HepG2 (cell line): ENCODE results near the gene MAP4K3. TPM values are rescaled to one million over a fixed set of nuclear protein-coding genes. Genes with fewer than 3 reads are reported as not detected.
A peak's percentile ranks its signal among the peaks of the same experiment; 100 is the strongest.

Source experiments
- ARNTL ChIP-seq: sonication (generic); formaldehyde crosslinking; IDR thresholded peaks from 2 replicates; pipeline ENCODE4 v1.4.0; 2020; ENCODE audit warnings: mild to moderate bottlenecking, missing genetic modification reagents
- CEBPB ChIP-seq: IDR thresholded peaks from 2 replicates; pipeline ENCODE4 v1.6.1; 2011; ENCODE audit warnings: low read depth, low read length, improper control_type of control experiment, borderline replicate concordance
- ELF4 ChIP-seq: sonication (generic); formaldehyde crosslinking; IDR thresholded peaks from 2 replicates; pipeline ENCODE4 v1.5.0; 2020; ENCODE audit warnings: missing genetic modification reagents, mild to moderate bottlenecking, moderate library complexity, borderline replicate concordance
- MEF2D ChIP-seq: sonication (generic); formaldehyde crosslinking; IDR thresholded peaks from 2 replicates; pipeline ENCODE4 v1.5.1; 2020; ENCODE audit warnings: mild to moderate bottlenecking, missing genetic modification reagents
- PLSCR1 ChIP-seq: sonication (generic); formaldehyde crosslinking; IDR thresholded peaks from 2 replicates; pipeline ENCODE4 v1.5.0; 2020; ENCODE audit warnings: missing genetic modification reagents, mild to moderate bottlenecking, borderline replicate concordance
- RARA ChIP-seq: IDR thresholded peaks from 2 replicates; pipeline ENCODE4 v1.6.1; 2016; ENCODE audit warnings: missing genetic modification reagents, missing compliant biosample characterization
- REST ChIP-seq, 2 experiments: IDR thresholded peaks; 2 replicates each; pipeline ENCODE4 v1.6.1; 2011 to 2012; ENCODE audit warnings: low read length in 2 of 2, borderline replicate concordance in 1 of 2, low read depth in 1 of 2, mild to moderate bottlenecking in 1 of 2, moderate library complexity in 1 of 2
- SNAPC2 ChIP-seq: sonication (generic); formaldehyde crosslinking; IDR thresholded peaks from 2 replicates; pipeline ENCODE4 v1.8.1; 2022; ENCODE audit warnings: mild to moderate bottlenecking, missing genetic modification reagents
- TBP ChIP-seq: sonication (generic); formaldehyde crosslinking; IDR thresholded peaks from 2 replicates; pipeline ENCODE4 v1.5.0; 2020; ENCODE audit warnings: missing genetic modification reagents
- ZMYM4 ChIP-seq: sonication (generic); formaldehyde crosslinking; IDR thresholded peaks from 2 replicates; pipeline ENCODE4 v1.8.1; 2023; ENCODE audit warnings: mild to moderate bottlenecking, missing genetic modification reagents
- polyA plus RNA-seq, 8 experiments: library from polyadenylated mRNA; depleted of rRNA in 3 of 8; stranded (reverse) in 7 of 8; unstranded in 1 of 8; fragments of >200 nt; fragmentation: Illumina TruSeq in 4 of 8; extraction: Trizol in 4 of 8; gene quantifications; 2 replicates each; pipeline versions ENCODE4 v1.2.1 to v1.2.3, GENCODE V29; 2011 to 2016; ENCODE audit warnings: low read depth in 4 of 8, missing spikeins in 1 of 8, mixed read lengths in 1 of 8; ENCODE audit not compliant: insufficient read depth in 1 of 8
- total RNA-seq, 5 experiments: library from RNA; depleted of rRNA; stranded (reverse); fragments of >200 nt; fragmentation: Illumina TruSeq; extraction: Trizol; gene quantifications; 2 replicates each; pipeline ENCODE4 v1.2.3, GENCODE V29; 2016; ENCODE audit warnings: low read depth in 1 of 5
- TF ChIP-seq, protein P1 (sequence below): sonication (generic); formaldehyde crosslinking; IDR thresholded peaks from one replicate; pipeline ENCODE4 v1.5.1; 2020; ENCODE audit warnings: mild to moderate bottlenecking, missing genetic modification reagents; ENCODE audit errors: not compliant biosample characterization
- TF ChIP-seq, protein P2 (sequence below): sonication (generic); formaldehyde crosslinking; IDR thresholded peaks from 2 replicates; pipeline ENCODE4 v1.5.0; 2020; ENCODE audit warnings: missing genetic modification reagents

The MAP4K3 gene
- total and polyA plus RNA-seq, 2 of the 13 experiments (the other 11 are each of a cell fraction or from before 2014, with no cell fraction given) = 45.9 to 53.2 TPM

DNA sequence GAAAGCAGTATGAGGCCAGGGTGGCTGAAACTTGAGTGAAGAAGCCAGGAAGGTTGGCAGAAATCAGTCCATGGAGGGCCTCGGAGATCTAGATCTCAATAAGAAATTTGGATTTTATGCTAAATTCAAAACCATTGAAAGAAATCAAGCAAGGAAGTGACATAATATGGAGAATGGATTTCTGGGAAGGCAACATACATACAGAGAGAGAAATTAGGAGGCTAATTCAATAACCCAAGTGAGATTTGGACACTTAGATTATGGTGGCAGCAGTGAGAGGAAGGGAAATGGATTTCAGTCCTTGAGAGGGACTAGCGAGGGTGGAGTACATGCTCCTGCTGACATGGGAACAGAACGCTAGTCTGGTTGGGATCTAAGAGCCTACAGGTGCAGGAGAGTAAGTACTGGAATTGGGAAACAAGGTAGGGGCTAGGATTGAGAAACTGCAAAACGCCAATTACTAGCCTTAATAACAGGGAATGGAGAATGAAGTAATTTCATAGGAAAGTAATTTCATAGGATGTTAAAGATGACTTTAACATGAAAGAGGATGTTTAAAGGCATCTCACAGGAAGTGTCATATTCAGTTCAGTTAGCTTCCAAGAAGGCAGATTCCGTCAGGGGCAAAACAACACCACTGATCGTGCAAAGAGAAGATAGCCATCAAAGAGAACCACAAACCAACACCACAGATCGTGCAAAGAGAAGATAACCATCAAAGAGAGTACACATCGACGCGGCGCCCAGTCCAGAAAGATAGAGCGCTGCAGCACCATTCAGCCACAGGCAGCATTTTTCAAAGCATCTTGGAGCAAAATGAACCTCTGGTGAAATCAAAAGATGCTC lies 220.5 kb downstream of the MAP4K3 start (continued):
- TF ChIP-seq, protein P1, sequence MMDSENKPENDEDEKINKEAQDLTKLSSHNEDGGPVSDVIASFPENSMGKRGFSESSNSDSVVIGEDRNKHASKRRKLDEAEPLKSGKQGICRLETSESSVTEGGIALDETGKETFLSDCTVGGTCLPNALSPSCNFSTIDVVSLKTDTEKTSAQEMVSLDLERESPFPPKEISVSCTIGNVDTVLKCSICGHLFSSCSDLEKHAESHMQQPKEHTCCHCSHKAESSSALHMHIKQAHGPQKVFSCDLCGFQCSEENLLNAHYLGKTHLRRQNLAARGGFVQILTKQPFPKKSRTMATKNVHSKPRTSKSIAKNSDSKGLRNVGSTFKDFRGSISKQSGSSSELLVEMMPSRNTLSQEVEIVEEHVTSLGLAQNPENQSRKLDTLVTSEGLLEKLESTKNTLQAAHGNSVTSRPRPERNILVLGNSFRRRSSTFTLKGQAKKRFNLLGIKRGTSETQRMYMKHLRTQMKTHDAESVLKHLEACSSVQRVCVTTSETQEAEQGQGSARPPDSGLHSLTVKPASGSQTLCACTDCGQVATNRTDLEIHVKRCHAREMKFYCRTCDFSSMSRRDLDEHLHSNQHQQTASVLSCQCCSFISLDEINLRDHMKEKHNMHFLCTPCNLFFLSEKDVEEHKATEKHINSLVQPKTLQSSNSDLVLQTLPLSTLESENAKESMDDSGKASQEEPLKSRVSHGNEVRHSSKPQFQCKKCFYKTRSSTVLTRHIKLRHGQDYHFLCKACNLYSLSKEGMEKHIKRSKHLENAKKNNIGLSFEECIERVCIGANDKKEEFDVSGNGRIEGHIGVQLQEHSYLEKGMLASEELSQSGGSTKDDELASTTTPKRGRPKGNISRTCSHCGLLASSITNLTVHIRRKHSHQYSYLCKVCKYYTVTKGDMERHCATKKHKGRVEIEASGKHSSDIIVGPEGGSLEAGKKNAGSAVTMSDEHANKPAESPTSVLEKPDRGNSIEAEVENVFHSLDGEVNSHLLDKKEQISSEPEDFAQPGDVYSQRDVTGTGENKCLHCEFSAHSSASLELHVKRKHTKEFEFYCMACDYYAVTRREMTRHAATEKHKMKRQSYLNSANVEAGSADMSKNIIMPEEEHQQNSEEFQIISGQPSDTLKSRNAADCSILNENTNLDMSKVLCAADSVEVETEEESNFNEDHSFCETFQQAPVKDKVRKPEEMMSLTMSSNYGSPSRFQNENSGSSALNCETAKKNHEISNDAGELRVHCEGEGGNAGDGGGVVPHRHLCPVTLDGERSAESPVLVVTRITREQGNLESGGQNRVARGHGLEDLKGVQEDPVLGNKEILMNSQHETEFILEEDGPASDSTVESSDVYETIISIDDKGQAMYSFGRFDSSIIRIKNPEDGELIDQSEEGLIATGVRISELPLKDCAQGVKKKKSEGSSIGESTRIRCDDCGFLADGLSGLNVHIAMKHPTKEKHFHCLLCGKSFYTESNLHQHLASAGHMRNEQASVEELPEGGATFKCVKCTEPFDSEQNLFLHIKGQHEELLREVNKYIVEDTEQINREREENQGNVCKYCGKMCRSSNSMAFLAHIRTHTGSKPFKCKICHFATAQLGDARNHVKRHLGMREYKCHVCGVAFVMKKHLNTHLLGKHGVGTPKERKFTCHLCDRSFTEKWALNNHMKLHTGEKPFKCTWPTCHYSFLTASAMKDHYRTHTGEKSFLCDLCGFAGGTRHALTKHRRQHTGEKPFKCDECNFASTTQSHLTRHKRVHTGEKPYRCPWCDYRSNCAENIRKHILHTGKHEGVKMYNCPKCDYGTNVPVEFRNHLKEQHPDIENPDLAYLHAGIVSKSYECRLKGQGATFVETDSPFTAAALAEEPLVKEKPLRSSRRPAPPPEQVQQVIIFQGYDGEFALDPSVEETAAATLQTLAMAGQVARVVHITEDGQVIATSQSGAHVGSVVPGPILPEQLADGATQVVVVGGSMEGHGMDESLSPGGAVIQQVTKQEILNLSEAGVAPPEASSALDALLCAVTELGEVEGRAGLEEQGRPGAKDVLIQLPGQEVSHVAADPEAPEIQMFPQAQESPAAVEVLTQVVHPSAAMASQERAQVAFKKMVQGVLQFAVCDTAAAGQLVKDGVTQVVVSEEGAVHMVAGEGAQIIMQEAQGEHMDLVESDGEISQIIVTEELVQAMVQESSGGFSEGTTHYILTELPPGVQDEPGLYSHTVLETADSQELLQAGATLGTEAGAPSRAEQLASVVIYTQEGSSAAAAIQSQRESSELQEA (CRISPR knock-in tag) = no peak
- TF ChIP-seq ZMYM4 (CRISPR knock-in tag) (no peak), MEF2D (CRISPR knock-in tag) (0 out of 2 replicates have a peak, but pooled peaks have one; percentile 40), SNAPC2 (CRISPR knock-in tag) (0 out of 2 replicates have a peak, but pooled peaks have one; percentile 56), RARA (CRISPR knock-in tag) (peak; percentile 68; the same call in 1 of the 2 replicates), ARNTL (CRISPR knock-in tag) (no peak), ELF4 (CRISPR knock-in tag) (no peak), REST (IDR thresholded peaks at IDR 0.05; ENCODE audit: borderline replicate concordance in 1 of 2, low read depth in 1 of 2, low read length in 2 of 2) (no peak), PLSCR1 (CRISPR knock-in tag) (no peak), TBP (CRISPR knock-in tag) (no peak), CEBPB (no peak)
- TF ChIP-seq, protein P2, sequence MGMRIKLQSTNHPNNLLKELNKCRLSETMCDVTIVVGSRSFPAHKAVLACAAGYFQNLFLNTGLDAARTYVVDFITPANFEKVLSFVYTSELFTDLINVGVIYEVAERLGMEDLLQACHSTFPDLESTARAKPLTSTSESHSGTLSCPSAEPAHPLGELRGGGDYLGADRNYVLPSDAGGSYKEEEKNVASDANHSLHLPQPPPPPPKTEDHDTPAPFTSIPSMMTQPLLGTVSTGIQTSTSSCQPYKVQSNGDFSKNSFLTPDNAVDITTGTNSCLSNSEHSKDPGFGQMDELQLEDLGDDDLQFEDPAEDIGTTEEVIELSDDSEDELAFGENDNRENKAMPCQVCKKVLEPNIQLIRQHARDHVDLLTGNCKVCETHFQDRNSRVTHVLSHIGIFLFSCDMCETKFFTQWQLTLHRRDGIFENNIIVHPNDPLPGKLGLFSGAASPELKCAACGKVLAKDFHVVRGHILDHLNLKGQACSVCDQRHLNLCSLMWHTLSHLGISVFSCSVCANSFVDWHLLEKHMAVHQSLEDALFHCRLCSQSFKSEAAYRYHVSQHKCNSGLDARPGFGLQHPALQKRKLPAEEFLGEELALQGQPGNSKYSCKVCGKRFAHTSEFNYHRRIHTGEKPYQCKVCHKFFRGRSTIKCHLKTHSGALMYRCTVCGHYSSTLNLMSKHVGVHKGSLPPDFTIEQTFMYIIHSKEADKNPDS = no peak
